NCI-H510A (cell line): ENCODE measurements around the gene RANBP6.

Experiments used
- DNase-seq: peaks from one replicate; lab custom pipeline; 2025; lab: John Stamatoyannopoulos, UW

Gene RANBP6

GRCh38 chr9:6007058-6007769 lies 8.2 kb downstream of the RANBP6 start:
- peak; percentile 5 for DNase-seq

DNA sequence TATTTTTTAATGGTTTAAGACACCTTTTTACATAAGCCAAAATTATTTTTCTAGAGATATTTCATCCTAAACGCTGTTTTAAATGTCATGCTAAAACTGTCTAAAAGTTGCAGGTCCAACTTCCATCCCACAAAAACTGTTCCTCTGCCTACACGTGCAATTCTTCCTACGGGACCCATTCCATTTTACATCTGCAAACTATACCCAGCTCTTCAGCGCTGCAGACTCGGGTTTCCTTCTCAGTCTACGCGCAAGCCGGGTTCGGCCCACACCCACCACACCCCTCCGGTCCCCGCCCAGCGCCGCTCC lies 8.7 kb downstream of the RANBP6 start:
- DNase-seq: peak; percentile 63

DNA sequence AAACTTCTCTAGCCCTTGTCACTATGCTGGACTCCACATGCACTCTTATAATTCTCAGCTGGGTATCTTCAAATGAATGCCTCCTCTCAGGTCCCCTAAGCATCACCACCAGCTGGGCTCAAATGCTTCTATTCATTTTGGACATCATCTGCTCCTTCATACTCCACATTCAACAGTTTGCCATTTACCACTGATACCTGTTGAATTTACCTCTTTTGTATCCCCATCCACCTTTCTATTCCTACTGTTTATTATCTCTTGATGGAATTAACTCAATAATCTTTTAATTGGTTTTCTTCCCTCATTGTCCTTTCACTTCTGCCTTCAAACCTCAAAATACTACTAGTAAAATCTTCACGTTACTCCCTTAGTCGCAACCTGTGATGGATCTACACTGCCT lies 14.5 kb downstream of the RANBP6 start:
- DNase-seq: no peak

GRCh38 chr9:5999443-6000101 lies 15.9 kb downstream of the RANBP6 start:
- no peak for DNase-seq

DNA sequence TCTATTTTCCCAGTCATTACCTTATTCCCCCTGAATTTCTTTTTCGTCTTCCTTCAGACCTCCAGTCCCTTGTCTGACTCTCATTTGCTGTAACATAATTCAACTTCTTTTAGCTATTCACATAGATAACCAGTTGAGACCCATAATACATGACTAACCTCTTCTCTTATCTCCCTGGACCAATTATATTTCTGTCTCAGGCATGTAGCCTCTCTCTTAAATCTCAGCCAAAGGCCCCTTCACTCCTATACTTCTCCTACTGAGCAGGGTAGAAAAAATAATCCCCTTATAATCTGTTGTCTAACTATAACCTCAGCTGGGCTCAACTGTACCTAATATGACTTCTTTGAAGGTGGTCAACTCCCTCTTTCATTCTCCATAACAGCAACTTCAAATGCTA lies 20.9 kb downstream of the RANBP6 start:
- no peak for DNase-seq

GRCh38 chr9:5988265-5988664 lies 27.2 kb downstream of the RANBP6 start:
- no peak for DNase-seq

GRCh38 chr9:5983042-5983441 lies 32.4 kb downstream of the RANBP6 start:
- no peak for DNase-seq

- no peak for DNase-seq
These were observed 33.1 kb downstream of the RANBP6 start for GRCh38 chr9:5982317-5982716.

DNA sequence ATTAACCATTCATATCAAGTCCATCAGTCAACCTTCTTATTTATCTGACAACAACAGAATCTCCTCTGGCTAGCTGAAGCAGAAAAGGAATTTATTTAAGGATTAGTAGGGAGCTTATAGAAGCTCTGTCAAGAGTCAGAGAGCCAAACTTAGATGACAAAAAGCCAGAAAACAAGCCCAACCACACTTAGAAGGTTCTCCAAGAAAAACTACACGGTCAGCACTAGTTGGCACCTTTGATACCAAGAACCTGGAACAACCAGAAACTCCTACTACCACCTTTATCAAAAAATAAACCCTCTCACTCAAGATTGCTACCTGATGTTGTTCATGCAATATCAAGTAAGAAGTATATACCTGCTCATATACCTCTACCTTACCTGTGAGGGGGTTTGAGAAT lies 36.9 kb downstream of the RANBP6 start:
- DNase-seq: no peak

DNA sequence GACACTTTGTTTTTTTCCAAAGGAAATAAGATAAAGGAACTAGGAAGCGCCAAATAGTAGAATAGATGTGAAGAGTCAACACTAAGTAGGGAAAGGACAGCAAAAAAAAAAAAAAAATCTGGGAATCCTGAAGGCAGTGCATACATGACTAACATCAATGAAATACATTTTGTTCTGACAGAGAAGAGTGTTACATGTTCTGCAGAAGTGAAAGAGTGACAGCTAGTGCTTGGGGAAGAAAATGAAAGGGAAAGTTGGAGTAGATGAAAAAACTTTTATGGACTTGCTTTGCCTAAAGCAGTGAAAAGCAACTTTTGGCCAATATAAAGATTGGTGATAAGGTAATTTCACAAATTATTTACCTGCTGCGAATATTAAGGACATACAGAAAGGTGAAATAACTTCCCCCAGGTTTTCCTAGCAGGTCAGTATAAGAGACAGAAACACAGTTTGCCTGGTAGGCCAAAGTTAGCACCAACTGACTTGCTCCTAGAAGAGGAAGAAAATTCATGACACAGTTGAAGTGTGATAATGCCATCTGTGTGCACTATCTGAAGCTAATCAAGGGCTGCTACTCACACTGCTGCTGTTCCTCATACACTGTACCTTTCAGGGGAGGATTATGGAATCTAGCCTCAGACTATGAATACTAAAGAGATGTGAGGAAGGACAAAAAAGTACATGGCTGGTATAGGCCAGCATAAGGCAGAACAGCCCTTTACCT lies 38.6 kb downstream of the RANBP6 start:
- no peak for DNase-seq

- no peak for DNase-seq
These were observed 43.7 kb downstream of the RANBP6 start for GRCh38 chr9:5971740-5972139.
